GM20000 (cell line): ENCODE measurements around the gene MALAT1.
A peak's percentile ranks its signal among the peaks of the same experiment; 100 is the strongest.

ENCODE experiments used
- DNase-seq: peaks from one replicate; pipeline ENCODE4 v3.0.0; 2012; ENCODE audit warnings: low spot score
- CTCF ChIP-seq: IDR thresholded peaks from 2 replicates; pipeline ENCODE4 v1.5.1; 2012; ENCODE audit warnings: mild to moderate bottlenecking, control low read depth; ENCODE audit errors: extremely low read depth, missing control alignments

MALAT1 gene

GRCh38 chr11:65492387-65492636 lies 6.5 kb upstream of the MALAT1 start:
- TF ChIP-seq CTCF: no peak
- no peak for DNase-seq

GRCh38 chr11:65492637-65493366 lies 6.0 kb upstream of the MALAT1 start:
- TF ChIP-seq CTCF: no peak
- DNase-seq: no peak

- DNase-seq: no peak
Observed at GRCh38 chr11:65493367-65494176, 5.3 kb upstream of the MALAT1 start.

GRCh38 chr11:65496304-65497140 lies 2.3 kb upstream of the MALAT1 start:
- no peak for DNase-seq
- TF ChIP-seq CTCF: no peak

More at GRCh38 chr11:65493367-65494176, 5.3 kb upstream of the MALAT1 start:
- no peak for TF ChIP-seq CTCF

GRCh38 chr11:65497141-65498041 lies 1.5 kb upstream of the MALAT1 start:
- DNase-seq: peak; percentile 88
- TF ChIP-seq CTCF: no peak

- TF ChIP-seq CTCF: no peak
Observed at GRCh38 chr11:65498042-65498726, 661 bp upstream of the MALAT1 start.

More at GRCh38 chr11:65498042-65498726, 661 bp upstream of the MALAT1 start:
- DNase-seq: no peak
